Cardiac atrium fibroblast (primary cell): ENCODE data around the gene TDRD5. TPM values are rescaled to one million over a fixed set of nuclear protein-coding genes. Genes with fewer than 3 reads are reported as not detected.

Experiments used
- total RNA-seq: library from RNA; depleted of rRNA; stranded (reverse); fragments of >200 nt; gene quantifications from 2 replicates; pipeline ENCODE4 v1.2.3, GENCODE V29; 2015

The TDRD5 gene, protein sequence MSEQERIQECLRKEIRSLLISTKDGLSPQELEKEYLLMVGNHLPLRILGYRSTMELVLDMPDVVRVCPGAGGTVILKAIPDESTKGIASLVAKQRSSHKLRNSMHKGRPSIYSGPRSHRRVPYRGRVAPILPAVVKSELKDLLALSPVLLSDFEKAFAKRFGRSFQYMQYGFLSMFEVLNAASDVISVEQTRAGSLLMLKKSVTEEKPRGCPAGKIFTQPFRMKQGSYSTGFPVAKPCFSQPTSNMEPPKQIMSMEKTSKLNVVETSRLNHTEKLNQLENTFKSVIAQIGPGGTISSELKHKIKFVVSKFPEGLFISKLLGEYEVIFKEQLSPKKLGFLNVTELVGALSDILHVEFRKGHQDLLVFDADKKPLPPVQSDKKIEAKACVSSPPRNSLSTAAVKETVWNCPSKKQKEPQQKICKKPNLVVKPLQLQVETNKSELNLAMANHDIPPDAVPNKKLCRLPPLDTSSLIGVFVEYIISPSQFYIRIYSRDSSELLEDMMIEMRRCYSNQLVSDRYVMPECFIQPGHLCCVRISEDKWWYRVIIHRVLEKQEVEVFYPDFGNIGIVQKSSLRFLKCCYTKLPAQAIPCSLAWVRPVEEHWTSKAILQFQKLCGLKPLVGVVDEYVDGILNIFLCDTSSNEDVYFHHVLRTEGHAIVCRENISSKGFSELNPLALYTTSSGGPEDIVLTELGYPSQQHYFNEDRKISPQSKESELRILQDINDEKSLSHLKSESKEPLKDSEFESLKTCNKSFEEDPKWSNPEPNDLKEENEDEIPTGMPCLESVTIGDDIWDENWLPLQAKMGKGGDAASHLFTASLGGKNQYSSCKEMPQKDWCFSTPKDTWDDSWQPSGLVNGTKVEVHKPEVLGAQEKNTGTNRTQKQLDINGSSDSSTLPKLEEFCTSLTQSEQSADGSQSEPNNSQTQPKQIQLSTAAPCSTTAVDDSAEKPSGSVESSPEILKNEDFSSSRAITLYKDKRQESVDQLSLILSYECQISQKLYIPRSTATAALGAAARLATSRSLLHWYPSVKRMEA
- not detected in 2 replicates for total RNA-seq

DNA sequence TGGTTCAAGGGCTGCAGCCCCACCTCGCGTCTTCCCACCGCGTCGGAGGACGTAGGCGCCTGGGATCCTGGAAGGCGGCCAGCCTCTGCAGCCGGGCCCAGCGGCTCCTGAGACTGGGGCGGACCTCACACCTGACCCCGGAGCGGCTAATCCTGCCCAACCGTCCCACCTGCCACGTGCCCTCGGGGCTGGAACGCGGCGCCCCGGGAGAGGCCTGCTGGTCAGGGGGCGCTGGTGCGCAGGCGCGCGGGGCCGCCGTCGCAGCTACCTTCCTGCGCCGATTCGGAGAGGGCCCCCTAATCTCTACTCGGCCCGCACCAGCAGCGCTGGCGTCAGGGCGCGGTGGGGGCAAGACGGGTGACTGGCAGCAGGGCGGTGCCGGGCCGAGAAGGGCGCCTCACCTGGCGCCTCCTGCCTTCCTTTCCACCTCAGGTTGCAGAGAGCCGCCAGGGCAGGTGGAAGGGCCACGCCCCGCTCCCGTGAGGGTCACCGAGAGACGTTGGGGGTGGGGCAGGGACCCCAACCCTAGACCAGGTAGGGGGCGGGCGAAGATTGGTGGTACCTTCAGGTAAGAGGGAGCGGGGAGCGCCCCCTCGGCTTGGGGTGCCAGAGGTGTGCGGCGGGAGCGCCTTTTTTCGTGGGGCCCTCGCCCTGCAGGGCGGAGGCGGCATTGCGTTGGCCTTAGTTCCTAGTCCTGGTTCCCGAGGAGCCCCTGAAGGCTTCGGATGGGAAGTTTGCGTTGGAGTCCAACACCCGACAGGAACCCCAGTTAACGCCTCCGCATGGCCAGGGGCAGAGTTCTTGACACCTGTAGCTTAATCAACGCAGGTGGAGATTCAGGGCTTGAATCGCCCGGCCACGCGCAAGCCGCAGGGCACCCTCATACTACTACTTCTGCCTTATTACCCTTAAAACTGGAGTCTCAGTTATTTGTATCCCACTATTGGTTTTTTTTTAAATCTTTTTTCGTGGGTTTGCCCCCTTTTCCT is at the start of gene TDRD5:
Gene TDRD5 (plus strand): TSS at position 241 of the 989 bp plus-strand sequence. CDS start 784 bp downstream, outside the sequence.

DNA sequence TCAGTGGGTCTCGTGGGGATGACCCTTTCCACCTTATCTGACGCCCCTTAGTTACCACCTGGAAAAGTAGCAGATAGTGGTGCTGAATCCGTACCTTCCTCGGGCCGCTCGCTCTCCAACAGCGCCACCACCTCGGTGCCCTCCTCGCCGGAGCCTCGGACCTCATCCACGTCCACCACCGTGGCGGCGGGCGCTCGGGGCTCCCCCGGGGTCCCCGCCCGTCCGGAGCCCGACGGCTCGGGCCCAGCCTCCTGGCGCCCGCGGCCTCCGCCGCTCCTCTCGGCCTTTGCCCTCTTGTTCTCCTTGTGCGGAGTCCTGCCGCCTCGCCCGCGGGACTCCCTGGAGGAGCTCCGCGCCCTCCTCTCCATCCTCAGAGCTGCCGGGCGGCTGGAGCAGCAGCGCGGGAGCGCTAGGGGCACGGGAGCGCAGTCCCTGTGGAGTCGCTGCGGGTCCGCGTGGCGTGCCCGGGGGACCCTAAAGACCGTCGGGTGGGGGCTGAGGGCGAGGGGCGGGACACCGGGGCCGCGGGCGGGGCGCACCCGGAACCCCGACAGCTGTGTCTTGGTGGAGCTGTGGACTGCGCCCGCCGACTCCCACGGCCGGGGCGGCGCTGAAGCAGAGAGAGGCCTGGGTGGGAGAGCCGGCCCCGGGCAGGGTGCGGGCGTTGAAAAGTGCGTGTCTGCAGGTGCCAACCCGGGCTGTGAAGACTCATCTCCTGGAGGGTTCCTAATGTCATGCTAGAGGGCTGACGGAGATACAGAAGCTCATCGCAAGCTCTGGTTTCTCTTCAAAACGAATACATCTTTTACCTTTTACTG is 15.9 kb upstream of the TDRD5 start, which contains the start of gene NPHS2:
Gene NPHS2 (minus strand): TSS at position 452 of the 818 bp plus-strand sequence. CDS start 84 bp downstream, at position 368.

Other genes starting within 250 kb of the TDRD5 start
- not detected in 2 replicates for gene AXDND1, start 225.9 kb upstream of the TDRD5 start, total RNA-seq
- not detected in 2 replicates for gene NPHS2, start 15.9 kb upstream of the TDRD5 start, total RNA-seq
- gene FAM163A, start 151.5 kb downstream of the TDRD5 start, total RNA-seq, result not detected in 2 replicates